Measurements from ENCODE around the gene GIGYF2.
"Not testable (repeated sequence)": the region's sequence is repeated elsewhere in the genome, so short reads cannot be mapped to it uniquely, and the experiment has no call there.

GIGYF2 gene

DNA sequence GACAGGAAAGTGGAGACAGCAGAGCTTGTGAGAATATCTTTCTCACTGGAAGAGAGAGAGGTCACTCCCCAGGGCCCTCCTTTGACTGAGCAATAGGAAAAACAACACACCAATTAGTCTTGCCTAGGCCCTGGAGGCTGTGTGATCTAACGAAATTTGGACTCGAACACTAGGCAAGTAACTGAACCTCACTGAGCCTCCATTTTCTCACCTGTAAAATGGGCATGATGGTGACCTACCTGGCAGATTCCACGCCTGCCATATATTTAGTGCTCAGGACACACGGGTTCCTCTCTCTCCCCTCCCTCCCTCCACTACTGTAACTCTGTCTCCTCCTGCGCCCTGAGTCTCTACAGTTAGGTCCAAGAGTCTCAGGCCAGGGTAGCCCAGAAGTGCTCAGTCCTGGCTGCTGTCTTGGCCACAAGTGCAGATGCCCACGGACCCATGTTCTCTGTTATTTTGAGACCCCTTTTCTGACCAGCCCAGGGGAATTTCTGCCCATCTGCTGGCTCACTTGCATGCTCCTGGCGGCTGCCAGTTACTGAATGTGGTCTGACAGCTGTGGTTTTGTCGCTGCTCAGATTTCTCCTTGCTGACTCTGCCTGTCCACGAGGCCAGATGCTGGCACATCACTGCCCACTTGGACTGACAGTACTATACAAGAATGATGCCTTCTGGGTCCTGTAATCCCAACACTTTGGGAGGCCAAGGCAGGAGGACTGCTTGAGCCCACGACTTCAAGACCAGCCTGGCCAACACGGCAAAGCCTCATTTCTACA is 9.6 kb upstream of the GIGYF2 start:
- no peak for DNase-seq (ENCODE audit: low spot score)

DNA sequence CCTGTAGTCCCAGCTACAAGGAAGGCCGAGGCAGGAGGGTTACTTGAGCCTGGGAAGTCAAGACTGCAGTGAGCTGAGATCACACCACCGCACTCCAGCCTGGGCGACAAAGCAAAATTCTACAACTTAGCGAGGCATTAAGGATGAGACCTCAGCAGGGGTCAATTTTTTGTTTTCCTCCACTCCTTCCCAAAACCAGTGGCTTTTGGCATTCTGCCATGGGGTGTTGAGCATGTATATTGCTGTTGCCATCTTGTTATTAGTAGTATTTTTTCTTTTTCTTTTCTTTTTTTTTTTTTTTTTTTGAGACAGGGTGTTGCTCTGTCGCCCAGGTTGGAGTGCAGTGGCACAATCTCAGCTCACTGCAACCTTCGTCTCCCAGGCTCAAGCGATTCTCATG is 8.9 kb upstream of the GIGYF2 start:
- no peak for DNase-seq (ENCODE audit: low spot score)

DNA sequence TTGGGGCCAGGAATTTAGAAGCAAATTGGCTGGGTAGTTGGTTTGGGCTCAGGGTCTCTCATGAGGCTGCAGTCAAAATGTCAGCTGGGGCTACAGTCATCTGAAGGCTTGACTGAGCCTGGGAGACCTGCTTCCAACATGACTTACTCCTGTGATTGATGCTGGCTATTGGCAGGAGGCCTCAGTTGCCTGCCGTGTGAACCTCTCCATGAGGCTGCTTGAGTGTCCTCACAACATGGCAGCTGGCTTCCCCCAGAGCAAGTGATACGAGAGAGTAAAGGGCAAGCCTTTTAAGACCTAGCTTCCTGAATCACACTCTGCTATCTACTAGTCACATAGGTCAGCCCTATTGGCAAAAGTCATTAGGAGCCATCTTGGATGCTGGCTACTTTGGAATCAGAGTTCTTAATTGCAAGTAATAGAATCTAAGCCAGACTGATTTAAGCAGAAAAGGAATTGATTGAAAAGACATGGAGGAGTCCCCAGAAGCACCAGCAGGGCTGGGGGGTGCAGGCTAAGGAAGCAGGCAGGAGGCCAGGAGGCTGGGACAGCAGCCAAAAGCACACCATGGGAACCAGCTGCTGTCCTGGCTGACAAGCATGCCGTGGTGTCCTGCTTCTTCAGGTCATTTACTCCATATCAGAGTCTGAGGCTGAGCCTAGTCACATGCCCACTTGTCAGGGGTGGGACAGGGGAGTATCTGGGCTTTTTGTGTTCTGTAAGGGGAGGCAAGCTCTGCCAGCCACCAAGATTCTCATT is 7.8 kb upstream of the GIGYF2 start:
- peak; percentile 77 for DNase-seq (ENCODE audit: low spot score)

DNA sequence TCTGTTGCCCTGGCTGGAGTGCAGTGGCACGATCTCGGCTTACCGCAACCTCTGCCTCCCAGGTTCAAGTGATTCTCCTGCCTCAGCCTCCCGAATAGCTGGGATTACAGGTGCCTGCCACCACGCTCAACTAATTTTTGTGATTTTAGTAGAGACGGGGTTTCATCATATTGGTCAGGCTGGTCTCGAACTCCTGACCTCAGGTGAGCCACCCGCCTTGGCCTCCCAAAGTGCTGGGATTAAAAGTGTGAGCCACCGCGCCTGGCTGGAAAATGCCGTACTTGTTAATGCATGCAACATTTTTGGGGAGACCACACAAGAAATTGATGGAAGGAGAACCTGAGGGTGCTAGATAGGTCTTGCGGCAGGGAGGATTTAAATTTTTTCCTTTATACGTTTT is 6.0 kb upstream of the GIGYF2 start:
- DNase-seq (ENCODE audit: low spot score), result not testable (repeated sequence)

DNA sequence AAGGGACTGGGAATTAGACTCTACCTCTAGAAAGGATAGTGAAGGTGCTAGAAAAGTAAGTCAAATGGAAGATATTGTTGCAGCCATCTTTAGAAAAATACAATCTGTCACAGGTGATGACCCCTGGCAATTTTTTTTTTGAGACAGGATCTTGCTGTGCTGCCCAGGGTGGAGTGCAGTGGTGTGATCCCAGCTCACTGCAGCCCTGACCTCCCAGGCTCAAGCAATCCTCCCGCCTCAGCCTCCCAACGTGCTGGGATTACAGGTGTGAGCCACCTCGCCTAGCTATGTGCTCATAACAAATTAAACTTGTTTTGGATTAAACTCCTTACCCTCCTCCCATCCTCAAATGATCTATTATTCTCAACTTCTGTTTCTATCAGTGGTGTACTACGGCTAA is 3.8 kb upstream of the GIGYF2 start:
- no peak for DNase-seq (ENCODE audit: low spot score)

DNA sequence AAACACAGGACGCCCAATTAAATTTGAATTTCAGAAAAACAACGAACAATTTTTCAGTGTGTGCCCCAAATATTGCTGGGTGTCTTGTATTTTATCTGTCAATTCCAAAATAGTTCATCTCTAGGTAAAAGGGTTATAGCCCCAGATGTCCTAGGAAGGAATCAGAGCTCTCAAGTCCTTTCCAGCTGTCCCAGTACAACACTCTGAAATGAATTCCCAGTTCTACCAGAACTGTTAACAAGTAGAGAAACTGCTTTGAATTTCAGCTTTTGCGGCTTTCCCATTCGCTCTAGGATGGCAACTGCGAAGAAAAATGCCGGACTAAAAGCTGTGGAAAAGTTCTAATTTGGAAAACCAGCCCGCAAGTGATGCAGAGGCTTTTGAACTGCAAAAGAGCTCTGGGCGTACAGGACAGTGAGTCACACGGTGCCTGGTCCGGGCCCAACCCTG is 497 bp upstream of the GIGYF2 start:
- DNase-seq (ENCODE audit: low spot score), result no peak

DNA sequence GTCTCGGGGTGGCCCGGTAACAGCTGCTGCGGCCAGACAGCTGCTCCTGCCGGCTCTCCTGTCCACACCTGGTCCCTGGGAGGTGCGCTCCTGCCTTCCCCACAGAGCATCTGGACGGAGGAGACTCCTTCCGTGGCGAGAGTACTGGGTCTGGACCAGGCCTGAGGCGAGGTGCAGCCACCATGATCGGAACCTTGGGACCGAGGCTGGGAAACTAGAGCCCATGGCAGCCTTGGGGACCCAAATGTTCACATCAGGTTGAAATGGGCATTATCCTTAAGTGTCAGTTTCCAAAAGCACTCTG is 628 bp downstream of the GIGYF2 start:
- DNase-seq (ENCODE audit: low spot score), result no peak

DNA sequence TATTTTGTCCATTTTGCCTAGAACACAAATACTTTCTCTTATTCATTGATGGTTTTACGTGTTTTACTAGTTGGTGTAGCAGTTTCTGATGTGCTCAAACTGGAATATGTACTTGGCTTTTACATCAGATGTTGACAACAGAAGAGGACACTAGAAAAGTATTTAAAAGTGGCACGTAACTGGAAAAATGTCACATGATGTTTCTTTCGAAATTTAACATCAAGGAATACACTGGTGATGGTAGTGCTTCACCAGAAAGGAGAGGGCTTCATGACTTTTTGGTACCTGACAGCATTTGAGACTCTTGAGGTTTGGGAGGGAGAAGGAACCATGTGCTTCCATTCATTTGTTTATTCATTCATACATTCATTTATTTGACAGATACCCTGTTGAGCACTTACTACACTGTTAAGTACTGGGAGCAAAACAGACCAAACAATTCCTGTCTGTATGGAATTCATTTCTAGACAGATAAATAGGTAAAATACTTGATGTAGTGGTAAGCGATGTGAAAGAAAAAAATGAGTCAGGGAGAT is 1.5 kb downstream of the GIGYF2 start:
- DNase-seq (ENCODE audit: low spot score), result no peak

DNA sequence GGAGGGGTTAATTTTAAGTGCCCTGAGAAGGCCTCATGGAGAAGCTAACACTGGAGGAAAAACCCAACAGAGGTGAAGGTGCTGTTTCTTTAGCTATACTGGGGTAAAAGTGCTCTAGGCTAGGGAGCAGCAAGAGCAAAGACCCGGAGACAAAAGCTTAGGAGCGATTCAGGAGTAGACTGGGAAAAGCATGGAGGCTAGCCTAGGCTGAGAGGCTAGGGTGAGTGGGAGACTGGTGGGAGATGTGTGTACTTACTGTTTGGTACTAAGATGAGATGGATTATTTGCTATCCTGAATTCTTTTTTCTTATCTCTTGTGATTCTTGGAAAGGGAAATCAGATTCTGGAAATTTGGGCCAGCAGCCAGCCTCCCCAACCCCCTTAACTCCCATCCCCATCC is 2.0 kb downstream of the GIGYF2 start:
- DNase-seq (ENCODE audit: low spot score), result no peak

DNA sequence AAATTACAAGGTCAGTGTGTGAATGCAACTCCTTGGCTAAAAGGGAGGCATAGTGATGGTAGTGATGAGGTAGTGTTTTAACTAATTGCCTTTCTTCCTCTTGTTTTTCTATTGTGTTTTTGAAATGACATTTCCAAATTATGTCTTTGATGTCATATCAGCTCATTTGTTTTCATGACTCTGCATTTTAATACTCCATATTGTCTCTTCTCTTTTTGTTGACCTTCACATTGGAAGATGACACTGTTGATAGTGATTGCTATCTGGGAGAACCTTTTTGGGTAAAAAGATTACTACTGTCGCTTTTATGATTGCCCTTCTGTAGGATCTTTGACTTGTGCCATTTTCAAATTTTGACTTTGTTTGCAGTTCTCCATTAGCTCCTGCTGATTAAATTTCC is 3.0 kb downstream of the GIGYF2 start:
- DNase-seq (ENCODE audit: low spot score), result no peak

DNA sequence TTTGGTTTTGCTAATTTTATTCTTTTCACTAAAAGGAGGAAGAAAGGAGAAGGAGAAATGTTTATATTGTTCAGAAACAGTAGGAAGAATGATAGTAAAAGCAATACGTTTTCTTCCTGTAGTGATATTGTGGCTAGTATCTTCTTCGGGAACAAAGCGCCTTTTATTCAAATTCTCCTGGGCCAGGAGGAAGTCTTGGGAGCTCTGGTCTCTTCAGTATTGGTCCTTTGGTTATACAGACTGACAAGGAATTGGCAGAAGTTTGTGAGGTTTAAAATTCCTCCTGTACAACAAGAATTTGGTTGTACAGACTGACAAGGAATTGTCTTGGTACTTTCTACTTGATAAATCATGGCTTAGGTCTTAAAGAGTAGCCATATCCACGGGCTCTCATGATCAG is 9.9 kb downstream of the GIGYF2 start:
- DNase-seq (ENCODE audit: low spot score), result no peak

DNA sequence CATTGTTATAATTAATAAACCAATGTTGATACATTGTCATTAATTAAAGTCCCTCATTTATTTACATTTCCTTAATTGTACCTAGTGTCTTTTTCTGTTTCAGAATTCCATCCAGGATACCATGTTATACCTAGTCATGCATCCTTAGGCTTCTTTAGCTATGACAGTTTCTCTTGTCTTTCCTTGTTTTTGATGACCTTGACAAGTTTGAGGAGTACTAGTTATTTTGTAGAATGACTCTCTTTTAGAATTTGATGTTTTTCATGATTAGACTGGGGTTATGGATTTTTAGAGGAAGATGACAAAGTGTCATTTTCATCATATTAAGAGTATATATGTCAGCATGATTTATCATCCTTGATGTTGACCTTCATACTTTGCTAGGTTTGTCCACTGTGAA is 16.4 kb downstream of the GIGYF2 start:
- no peak for DNase-seq (ENCODE audit: low spot score)

DNA sequence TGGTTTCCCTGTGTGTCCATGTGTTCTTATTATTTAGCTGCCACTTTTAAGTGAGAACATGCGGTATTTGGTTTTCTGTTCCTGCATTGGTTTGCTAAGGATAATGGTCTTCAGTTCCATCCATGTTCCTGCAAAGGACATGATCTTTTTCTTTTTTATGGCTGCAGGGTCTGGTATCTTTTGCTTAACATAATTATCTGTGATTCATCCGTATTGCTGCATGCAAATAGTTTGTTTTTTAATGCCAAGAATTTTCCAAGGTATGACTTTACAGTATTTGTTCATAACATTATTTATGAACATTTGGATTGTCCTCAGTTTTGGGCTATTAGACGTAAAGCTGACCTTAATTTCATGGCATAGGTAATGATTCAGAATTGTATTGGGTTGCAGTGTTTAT is 17.8 kb downstream of the GIGYF2 start:
- DNase-seq (ENCODE audit: low spot score), result no peak

DNA sequence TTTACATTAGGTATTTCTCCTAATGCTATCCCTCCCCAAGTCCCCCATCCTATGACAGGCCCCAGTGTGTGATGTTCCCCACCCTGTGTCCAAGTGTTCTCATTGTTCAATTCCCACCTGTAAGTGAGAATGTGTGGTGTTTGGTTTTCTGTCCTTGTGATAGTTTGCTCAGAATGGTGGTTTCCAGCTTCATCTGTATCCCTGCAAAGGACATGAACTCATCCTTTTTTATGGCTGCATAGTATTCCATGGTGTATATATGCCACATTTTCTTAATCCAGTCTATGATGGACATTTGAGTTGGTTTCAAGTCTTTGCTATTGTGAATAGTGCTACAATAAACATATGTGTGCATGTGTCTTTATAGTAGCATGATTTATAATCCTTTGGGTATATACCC is 22.9 kb downstream of the GIGYF2 start:
- DNase-seq (ENCODE audit: low spot score), result not testable (repeated sequence)

DNA sequence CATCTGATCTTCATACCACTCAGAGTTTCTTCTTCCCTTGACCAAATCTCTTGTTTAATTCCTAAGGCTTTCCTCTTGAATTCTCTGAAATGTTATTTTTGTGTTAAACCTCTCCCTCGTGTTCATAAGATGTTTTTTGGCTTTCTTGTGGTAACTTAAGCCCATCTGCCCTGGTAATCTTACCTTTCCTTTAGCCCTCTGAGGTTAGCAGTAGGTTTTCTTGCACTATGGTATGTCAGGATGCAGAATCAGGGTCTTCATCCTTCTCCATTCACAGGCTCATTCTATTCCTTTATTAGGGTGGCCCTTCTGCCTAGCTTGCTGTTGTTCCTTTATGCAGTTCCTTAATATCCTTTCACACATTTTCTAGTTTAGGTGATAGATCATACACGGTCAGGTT is 24.1 kb downstream of the GIGYF2 start:
- no peak for DNase-seq (ENCODE audit: low spot score)

DNA sequence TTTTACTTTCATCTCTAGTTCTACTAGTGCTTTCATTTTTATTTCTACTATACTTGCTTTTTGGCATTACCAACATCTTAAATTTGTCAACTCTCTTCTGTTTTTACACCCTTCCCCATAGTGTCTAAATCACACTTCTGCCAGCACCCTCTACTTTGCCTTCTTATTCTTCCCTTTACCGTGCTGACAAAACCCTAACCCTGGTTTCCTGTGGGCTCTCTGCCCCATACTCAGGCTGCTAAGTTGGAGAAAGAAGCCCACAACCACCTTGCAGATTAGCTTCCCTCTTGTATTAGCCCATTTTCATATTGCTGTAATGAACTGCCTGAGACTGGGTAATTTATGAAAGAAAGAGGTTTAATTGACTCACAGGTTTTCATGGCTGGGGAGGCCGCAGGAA is 24.8 kb downstream of the GIGYF2 start:
- DNase-seq (ENCODE audit: low spot score), result no peak

DNA sequence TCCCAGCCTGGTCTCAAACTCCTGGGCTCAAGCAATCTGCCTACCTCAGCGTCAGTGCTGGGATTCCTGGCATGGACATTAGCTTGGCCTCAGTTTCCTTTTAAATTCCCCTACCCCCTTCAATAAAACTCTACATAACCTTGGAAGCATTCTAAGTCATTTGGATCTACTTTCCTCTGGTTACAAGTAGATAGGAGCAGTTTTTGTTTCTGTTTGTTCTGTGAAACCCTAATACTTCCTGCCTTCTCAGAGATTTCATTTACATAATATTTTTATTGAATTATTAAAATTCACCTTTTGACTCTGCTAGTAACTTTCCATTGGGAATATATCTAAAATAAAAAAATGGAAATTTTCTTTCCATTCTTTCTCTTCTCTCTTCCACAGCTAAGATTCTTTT is 25.9 kb downstream of the GIGYF2 start:
- DNase-seq (ENCODE audit: low spot score), result no peak

DNA sequence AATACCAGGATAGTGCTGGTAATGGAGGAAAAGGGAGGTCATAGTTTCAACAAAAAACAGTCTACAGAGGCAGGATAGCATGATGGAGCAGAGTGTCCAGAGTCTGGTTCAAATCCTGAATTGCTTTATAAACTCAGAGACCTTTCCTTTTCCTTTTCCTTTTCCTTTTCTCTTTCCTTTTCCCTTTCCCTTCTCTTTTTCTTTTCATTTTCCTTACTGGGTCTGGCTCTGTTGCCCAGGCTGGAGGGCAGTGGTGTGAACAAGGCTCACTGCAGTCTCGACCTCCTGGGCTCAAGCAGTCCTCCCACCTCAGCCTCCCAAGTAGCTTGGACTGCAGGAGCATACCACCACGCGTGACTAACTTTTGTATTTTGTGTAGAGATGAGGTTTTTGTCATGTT is 31.7 kb downstream of the GIGYF2 start:
- no peak for DNase-seq (ENCODE audit: low spot score)

DNA sequence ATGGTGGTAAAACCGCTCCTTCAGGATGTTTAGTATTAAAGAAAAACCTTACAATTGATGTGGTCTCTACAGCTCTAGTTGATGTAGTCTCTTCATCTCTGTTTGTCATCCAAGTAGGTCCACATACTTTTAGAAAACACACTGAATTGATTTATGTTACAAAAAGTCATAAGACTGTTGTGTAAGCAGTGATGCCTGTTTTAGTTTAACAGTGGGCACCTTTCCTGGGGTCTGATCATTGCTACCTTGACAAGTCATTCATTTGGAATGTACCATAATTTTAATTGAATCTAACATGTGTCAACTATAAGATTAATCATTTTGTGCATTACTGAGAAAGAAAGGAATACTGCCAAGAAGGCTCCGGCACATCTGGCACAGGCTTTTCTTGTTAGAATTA is 34.3 kb downstream of the GIGYF2 start:
- DNase-seq (ENCODE audit: low spot score), result no peak

DNA sequence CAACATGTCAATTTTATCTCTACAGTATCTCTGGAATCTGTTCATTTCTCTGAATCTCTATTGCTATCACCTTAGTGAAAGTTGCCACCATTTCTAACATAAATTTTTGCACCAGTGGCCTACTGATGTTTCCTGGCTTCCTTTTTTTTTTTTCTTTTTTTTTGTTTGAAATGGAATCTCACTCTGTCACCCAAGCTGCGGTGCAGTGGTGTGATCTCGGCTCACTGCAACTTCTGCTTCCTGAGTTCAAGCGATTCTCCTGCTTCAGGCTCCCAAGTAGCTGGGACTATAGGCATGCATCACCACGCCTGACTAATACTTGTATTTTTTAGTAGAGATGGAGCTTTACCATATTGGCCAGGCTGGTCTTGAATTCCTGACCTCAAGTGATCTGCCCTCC is 44.2 kb downstream of the GIGYF2 start:
- DNase-seq (ENCODE audit: low spot score), result no peak

DNA sequence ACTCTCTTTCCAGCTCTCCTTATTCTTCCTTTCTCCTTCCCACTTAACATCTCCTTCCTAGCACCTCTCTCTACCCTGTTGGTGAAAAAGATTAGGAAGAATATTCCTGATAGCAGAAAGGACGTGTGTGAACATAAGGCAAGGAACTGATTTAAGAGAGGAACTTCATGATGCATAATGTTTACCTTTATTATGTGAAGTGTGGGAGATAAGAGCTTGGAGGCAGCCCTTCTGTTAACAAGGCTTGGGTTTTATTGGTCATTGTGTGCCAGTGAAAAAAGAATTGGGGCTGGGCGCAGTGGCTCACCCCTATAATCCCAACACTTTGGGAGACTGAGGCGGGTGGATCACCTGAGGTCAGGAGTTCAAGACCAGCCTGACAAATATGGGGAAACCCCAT is 44.8 kb downstream of the GIGYF2 start:
- DNase-seq (ENCODE audit: low spot score), result no peak

DNA sequence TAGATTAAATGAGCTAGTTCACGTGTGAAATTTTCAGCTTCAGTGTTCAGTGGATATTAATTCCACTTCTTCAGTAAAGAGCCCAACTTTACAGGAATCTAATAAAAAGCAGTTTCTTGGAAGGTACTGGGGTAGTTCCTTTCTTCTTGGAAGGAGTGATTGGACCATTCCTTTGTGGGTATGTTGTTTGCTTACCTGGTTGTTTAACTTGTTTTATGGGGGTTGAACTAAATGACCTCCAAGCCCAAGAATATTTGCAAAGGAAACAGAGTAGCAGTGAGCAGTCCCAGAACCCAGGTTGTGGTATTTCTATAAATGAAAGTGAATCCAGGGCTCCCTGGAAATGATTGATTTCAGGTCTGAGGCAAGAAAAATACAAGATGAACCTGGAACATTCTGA is 47.8 kb downstream of the GIGYF2 start:
- no peak for DNase-seq (ENCODE audit: low spot score)

DNA sequence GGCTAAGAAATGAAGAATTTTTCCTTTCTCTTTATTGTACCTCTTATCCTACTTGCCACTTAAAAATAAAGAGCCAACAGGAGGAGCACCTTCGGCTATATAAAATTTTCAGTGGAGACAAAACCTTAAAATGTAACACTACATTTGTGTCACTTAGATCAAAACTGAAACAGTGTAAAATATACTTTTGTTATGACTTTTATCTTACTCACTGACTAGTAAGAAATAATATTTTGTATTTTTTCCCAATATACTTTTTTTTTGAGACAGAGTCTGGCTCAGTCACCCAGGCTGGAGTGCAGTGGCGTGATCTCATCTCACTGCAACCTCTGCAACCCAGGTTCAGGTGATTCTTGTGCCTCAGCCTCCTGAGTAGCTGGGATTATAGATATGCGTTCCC is 50.9 kb downstream of the GIGYF2 start:
- no peak for DNase-seq (ENCODE audit: low spot score)

DNA sequence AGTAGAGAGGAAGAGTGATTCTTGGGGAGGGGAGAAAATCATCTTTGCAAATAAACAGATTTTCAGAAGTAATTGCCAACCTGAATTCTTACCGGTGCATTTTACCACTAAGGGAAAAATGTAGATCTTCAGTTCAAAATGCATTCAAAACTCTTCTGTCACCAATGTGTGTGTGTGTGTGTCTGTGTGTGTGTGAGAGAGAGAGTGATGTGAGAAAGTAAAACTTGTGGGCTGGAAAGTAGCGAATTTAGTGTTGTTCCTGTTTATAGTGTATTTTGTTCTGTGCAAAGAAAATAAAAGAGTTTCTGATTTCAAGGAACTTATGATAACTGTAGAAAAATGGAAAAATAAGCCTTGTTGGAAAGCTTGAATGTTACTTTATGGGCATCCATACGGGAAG is 52.2 kb downstream of the GIGYF2 start:
- DNase-seq (ENCODE audit: low spot score), result no peak

Measured in Ammon's horn (tissue), 1 donor.